GM20431 (cell line): Measurements from ENCODE around the gene YBEY.
"Not testable (repeated sequence)": the region's sequence is repeated elsewhere in the genome, so short reads cannot be mapped to it uniquely, and the experiment has no call there.

Source experiments
- in situ Hi-C: fragments of 300-500 bp; cut with MseI, MboI; formaldehyde crosslinking; loops from one replicate; pipeline ENCODE4 v1.15.0; 2020; ENCODE audit warnings: low sequenced_read_pairs; ENCODE audit not compliant: unreplicated experiment

Gene YBEY, protein sequence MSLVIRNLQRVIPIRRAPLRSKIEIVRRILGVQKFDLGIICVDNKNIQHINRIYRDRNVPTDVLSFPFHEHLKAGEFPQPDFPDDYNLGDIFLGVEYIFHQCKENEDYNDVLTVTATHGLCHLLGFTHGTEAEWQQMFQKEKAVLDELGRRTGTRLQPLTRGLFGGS

DNA sequence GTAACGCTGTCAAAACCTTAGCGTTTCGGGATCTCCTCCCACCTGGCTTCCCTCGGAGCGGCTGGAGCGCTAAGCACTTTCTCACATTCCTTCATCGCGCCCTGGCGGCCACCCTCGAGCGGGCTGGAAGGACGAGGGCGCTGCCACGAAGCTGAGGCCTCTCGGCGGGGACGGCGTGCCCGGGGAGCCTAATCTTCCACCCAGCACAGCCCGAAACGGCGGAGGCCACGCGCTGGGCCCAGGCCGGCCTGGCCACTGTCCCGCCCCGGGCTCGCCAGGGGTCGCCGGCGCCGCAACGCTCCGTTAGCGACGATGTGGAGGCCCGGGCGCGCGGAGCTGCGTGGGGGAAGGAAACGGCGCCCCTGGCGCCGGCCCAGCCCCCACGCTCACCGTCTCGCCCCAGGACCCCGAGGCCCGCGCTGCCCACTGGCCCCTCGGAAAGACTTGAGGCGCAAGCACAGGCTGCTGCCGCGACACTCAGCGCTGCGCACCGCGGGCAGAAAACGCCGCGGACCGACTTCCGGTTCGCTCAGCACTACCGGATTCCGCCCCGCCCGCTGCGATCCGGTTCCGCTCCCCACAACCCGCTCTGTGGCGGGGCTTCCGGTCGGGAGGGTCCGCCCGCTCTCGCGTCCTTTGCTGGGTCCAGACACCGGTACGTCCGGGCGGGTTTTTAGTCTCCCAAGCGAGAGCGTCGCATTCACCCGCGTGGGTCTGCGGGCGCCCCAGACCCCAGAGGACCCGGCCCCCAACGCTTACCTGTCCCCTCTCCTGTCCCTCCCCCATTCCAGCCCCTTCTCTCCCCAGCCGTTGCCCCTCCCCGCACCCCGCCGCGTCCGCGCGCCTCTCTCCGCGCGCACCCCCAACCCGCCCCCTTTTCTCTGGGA, at the start of gene YBEY:
Gene YBEY, plus strand, starts transcription at position 582 of the 887 bp plus-strand sequence. CDS start 572 bp downstream, outside the sequence.
- in situ Hi-C loops: no loop called here

DNA sequence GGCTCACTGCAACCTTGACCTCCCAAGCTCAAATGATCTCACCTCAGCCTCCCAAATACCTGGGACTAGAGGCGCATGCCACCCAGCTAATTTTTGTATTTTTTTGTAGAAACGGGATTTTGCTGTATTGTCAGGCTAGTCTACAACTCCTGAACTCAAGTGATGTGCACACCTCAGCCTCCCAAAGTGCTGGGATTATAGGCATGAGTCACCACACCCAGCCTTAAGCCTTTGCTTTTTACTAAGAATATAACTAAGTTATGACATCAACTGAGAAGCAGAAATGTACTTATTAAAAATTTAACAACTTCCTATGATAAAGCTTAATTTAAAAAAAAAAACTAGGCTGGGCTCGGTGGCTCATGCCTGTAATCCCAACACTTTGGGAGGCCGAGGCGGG, 48.7 kb upstream of the YBEY start:
- in situ Hi-C loops: no loop called here

DNA sequence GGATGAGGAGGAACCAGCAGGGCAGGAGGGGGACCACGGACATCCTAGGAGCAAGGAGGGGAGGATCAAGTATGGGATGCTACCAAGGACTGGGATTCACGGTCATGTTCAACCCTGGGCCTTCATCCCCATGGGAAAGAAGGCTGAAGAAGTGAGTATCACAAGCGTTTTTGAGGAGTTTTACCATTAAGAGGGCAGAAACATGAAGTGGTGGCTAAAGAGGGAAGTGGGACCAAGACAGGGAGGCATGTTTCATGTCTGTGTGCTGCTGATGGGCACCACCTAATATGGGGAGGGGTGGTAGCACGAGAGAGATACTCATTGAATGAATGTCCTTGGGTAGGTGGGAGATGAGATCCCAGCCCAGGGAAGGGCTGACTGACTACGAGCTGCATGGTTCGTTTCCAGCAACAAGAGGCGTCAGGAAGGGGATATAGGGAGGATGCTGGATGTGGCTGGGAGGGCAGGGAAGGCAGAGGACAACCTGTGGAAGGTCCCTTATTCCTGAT, 46.3 kb upstream of the YBEY start:
- in situ Hi-C loops: no loop called here

DNA sequence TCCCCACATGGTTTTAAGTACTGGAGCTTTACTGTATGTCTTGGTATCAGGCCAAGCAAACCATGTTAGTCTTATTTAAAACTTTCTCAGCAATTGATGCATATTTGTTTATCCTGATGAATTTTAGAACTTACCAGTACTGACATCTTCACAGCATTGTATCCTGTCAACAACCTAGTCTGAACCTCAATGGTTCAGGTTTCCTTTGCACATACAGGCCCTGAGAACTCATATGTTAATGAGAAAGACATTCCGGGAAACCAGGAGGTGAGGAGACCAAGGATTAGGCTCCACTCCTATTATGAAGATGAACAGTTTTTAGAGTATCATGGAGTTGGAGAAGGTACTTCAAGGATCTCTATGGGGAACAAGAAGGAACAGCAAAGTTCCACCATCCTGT, 44.6 kb upstream of the YBEY start:
- in situ Hi-C loops: not testable (repeated sequence)

DNA sequence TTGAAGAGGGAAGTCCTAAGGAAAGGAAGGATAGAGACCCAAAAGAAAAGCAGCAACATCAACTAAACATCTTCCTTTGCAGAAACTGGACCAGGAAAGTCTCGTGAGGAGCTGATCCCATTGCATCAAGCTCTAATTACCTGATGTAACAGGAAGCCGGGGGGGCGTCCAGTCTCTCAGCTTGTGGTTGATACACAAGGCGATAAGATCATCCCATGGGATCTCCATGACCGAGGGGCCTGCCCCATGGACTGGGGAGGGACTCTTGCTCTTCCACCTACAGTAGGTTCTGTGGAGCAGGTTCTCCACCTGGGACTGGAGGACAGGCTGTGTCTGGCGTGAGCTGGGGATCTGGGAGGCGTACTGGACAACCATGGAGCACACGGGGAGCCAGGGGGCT, 42.8 kb upstream of the YBEY start:
- in situ Hi-C loops: no loop called here

DNA sequence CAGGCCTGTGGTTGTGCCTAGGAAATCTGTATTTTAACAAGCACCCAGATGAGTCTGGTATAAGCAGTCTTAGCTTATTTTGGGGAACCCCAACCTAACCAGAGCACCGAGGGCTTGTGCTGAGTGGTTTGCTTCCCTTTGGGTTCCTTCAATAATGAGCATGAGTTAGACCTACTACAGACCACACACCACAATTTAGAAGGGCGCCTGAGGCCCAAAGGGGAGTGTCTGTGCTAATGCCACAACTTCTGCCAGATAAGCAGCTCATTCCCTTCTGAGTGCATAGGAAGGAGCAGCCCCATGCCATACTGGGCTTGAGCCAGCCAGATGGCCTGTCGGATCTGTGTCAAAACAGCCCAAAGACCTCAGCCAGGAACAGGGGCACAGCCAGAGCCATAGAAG, 42.2 kb upstream of the YBEY start:
- in situ Hi-C loops: no loop called here

DNA sequence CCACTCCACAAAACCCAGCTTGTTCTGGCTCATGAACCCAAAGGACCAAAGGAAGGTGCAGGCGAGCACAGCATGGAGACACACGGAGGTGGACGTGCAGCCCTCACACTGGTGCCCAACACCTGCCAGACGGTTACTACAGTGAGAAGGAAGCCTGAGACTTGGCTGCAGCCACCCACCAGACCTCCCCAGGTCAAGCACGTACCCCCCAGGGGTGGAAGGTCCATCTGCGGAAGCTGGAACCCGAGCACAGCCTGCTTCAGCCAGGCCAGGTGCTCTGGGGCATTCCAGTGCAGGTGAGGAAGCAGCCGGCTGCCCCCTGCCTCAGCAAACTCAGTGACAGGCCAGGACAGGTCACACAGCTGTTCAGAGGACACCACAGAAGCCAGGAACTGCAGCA, 41.5 kb upstream of the YBEY start:
- in situ Hi-C loops: no loop called here

DNA sequence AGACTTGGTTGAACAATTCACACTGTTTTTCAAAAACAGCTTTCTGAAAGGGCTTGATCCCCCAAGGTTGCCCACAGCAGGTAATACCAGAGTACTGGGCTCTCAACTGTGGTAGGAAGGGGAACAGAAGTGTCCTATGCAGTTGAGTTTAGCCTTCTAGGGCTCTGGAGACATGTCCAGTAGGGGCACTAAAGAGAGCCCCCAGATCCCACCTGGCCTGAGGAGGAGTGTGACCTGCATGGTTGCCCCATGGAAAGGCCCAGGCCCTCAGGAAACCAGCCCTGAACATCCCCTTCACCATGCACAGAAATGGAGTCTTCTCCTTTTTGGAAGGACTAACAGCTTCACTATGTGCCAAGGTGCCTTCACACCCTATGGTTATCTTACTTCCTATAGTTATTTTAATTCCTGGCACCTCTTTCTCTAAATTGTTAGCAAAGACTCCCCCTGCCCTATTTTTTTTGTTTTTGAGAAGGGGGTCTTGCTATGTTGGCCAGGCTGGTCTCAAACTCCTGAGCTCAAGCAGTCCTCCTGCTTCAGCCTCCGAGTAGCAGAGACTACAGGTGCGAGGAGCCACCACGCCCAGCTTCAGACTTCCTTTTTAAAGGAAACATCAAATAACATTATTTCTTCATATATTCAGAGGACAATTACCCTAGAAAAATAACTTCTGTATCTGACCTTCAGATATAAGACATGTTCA, 40.8 kb upstream of the YBEY start:
- in situ Hi-C loops: no loop called here

DNA sequence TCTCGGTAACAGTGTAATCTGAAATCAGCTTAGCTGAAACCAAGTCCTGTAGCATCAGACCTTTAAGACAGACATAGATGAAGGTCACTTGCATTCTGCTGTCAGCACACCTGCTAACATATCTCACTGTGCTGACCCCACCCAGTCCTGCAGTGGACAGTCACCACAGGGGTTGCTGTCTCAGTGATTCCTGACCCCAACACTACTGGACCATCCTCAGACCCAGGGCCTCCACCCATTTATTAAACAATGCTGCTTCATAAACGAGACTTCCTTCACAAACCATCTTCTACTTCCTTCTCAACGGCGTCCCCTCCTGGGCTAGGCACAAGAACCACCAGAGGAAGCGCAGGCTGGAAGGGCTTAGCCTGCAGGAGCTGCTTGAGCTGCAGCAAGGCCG, 39.8 kb upstream of the YBEY start:
- in situ Hi-C loops: no loop called here

DNA sequence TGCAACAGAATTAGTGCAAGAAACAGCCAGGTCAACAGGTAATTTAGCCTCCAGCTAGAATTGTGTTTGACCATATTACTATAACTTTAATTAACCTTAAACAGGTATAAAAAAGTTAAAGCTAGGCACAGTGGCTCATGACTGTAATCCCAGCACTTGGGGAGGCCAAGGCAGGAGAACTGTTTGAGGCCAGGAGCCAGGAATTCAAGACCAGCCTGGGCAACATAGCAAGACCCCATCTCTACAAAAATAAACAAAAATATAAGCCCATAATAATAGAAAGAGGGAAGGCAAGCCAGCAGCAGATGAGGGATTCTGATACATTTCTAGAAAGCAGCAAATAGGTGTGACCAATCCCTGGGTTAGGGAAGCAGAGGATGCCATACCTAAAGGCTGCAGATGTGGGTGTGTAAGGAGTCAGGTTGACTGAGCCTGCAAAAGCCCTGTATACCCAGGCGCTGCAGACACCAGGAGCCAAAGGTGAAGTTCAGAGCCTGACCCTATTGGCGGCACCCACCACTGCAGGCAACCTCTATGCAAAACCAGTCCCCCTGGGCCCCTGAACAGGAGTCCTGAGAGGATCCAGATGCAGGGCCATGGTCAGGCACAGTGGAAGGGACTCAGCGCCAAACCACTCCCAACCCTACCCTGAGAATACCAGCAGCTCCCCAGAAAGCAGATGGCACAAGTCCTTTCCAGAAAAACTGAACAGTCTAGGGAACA, 38.3 kb upstream of the YBEY start:
- in situ Hi-C loops: no loop called here

DNA sequence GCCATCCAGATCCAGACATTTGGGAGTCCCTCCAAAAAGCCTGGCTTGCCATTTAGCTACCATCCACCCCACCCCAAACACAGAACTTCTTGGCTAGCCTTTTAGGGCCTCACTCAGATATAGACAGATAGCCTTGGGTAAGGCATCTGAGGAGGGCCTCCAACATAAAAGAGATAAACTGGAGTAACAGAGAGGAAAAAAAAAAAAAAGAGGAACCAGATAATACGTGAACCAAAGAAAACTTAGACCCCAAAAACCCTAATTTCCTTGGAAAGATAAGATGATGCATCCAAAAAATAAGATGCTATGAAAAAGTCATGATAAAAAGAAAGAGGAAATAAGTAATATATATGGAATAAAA, 37.7 kb upstream of the YBEY start:
- in situ Hi-C loops: no loop called here

DNA sequence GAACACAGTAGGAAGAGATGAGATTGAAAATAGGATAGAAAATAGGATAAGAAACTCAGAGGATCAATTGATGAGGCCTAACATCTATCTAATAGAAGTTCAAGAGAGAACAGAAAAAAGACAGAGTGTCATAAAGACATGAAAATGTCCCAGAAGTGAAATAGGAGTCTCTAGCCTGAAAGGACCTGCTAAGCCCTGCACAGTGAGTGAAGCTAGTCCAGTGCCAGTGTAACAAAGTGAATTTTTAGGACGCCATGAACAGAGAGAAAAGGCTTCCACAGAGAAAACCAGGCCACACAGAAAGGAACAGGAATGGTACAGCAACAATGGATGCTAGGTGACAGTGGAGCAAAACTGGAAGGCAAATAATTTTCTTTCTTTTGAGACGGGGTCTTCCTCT, 37.3 kb upstream of the YBEY start:
- in situ Hi-C loops: no loop called here

DNA sequence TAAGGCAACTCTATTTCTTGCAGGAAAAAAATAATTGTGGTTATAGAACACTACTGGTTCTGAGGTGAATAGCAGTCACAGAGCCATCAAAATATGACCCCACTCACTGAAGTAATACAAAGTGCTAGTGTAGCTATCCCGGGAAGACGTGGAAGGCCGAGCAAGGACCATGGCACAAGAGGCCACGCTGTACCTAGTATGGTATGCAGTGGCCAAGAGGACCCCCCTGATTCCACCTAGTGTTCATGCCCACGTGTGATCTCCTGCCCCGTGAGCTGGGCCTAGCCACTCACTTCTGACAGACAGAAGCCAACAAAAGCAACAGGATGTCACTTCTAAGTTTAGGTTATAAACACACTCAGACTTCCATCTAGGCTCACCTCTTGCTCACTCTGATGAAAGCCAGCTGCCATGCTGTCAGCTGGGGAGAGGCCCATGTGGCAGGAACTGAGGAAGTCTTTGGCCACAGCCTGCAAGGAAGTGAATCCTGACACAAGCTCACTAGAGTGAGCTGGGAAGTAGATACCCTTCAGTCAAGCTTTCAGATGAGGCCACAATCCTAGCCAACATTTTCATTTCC, 35.9 kb upstream of the YBEY start:
- in situ Hi-C loops: no loop called here

DNA sequence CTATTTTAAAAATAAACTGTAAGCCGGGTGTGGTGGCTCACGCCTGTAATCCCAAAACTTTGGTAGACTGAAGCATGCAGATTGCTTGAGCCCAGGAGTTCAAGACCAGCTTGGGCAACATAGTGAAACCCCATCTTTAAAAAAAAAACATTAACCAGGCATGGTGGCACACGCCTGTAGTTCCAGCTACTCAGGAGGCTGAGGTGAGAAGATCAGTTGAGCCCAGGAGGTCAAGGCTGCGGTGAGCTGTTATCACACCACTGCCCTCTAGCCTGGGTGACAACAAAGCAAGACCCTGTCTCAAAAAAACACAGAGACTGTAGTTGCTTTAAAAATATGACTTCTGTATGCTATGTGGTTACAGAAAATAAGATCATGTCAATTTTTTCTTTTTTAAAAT, 33.3 kb upstream of the YBEY start:
- in situ Hi-C loops: no loop called here

DNA sequence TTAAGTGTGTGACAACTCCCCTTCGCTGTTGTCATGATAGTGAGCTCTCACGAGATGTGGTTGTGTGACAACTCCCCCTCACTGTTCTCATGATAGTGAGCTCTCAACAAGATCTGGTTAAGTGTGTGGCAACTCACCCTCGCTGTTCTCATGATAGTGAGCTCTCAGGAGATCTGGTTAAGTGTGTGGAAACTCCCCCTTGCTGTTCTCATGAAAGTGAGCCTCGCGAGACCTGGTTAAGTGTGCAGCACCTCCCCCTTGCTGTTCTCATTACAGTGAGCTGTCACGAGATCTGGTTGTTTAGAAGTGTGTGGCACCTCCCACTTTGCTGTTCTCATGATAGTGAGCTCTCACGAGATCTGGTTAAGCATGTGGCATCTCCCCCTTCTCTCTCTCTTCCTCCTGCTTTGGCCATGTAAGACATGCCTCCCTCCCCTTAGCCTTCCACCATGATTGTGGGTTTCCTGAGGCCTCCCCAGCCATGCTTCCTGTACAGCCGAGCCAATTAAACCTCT, 32.5 kb upstream of the YBEY start:
- in situ Hi-C loops: no loop called here

DNA sequence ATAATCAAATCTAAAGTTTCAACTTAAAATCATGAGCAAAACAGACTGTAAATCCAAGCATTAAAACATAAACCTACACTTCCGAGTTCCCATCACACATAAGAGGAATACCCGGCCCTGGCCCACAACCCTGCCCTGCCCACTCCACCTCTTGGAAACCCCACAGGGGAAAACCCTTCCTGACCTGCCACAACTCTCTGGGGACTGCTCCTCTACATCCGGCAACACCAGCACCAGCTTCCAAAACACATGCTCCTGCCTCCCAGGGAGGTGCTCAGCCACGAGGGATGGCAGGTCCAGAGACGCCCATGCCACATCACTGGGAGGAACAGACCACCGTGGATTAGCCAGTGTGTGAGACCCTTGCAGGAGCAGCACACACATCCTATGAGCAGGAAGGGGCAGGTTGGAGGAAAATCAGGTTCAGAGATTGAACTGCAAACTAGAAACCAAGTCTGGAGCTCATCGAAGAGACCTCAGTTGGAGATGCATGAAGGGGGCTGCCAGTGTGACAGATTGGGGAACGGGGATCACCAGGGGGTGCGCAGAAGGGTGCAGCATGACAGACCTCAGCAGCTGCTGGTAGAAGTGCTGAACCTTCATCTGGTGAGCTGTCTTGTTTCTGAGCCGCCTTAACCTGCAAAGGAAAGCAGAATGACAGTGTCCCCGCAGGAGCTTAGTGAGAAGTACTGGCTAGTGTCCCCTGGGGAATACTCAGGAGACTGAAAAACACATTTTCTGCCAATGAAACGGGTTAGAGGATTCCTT, 31.8 kb upstream of the YBEY start:
- in situ Hi-C loops: no loop called here

DNA sequence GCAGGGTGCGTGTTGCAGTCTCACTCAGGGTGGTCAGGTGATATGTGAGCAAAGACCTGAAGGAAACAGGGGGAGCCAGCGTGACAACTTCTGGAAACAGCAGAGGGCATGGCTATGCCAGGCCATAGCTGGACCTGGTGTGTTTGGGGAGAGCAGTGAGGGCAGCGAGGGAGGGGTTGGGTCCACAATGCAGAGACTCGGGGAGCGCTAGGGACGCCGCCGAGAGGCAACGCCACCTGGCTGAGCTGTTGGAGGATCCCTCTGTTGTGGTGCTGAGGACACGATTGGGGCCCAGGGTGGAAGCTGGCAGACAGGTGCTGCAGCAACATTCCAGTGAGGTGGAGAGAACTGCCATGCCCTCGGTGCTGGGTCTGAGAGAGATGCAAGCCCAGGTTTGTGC, 31.0 kb upstream of the YBEY start:
- in situ Hi-C loops: no loop called here

DNA sequence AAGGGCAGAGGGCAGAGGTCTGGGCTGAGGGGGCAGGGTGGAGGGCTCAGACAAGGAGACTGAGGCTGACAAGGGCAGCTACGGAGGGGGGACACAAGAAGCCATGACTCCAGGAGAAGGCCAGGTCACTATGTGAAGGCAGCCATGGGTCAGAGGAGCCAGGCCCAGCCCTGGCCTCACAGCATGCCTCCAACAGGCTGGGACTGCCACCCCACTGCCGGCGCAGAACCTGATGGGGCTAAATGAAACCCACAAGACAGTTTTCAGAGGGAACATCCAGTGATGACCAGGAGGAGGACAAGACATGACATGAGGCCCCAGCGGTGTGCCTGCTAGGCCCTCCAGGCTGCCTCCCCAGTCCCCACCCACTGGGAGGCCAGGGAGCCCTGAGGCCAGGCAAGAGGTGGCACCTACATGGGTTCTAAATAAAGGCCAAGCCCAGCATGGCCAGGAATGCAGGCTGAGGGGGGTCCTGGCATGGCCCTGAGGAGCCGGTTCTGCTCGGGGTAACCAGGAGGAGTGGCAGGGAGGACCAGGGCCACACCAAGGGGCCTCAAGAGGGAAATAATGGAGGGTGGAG, 30.3 kb upstream of the YBEY start:
- in situ Hi-C loops: no loop called here

DNA sequence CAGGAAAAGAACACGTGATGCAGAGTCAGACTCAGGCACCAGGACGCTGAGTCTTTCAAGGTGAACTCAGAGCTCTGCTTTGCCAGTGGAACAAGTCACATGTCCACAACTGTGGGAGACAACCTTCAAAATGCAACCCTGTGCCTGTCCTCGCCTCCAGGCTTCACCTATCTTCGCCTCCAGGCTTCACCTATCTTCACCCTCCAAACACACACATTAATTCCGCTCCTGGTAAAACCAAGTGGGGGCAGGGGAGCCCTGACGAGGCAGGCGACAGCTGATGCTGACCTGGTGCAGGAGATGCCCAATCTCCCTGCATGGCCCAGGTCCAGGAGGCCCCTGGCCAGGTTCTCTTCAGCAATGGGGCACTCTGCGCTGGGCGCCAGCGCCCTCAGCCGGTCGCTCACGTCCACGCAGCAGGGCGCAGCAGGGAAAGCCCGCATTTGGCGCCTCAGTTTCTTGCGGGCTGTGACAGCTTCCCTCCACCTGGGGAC, 29.6 kb upstream of the YBEY start:
- in situ Hi-C loops: no loop called here
